IMR-90 (cell line): ENCODE data around the gene ITK. TPM values are rescaled to one million over a fixed set of nuclear protein-coding genes. Genes with fewer than 3 reads are reported as not detected.

Experiments used
- ATAC-seq: fragments of 200-7000 bp; cut with Tn5 transposase; 2 replicates; pipeline ENCODE4 v1.9.1; 2020; ENCODE audit warnings: low read depth, mild to moderate bottlenecking, moderate library complexity
- BruUV-seq: library from RNA; stranded (reverse); fragments of 400-500 nt; replicated peaks from 2 replicates; lab custom pipeline; 2021; lab: Mats Ljungman, UMichigan
- CTCF ChIA-PET: fragments of 300-600 bp; formaldehyde crosslinking; extraction: SDS; loops from one replicate; lab custom pipeline; 2021; ENCODE audit warnings: antibody characterized with exemption; lab: Yijun Ruan, JAX
- POLR2A ChIA-PET: fragments of 300-600 bp; sonication (Branson Sonifier 250); formaldehyde crosslinking; loops from one replicate; lab custom pipeline; 2022; ENCODE audit warnings: antibody characterized with exemption; ENCODE audit not compliant: unreplicated experiment; lab: Charles Lee
- DNase-seq: peaks from one replicate; pipeline ENCODE4 v3.0.0; 2013
- H2AFZ ChIP-seq: replicated peaks from 2 replicates; pipeline ENCODE3; 2013; ENCODE audit warnings: low read length, mild to moderate bottlenecking; ENCODE audit not compliant: poor library complexity
- H2AK5ac ChIP-seq: 2 replicates; pipeline ENCODE4 v1.6.1; 2013; ENCODE audit warnings: low read depth, low read length, inconsistent platforms
- H2AK9ac ChIP-seq: replicated peaks from 2 replicates; pipeline ENCODE3; 2013; ENCODE audit warnings: mild to moderate bottlenecking, low read depth, low read length, moderate library complexity; ENCODE audit not compliant: poor library complexity
- H2BK120ac ChIP-seq: 2 replicates; pipeline ENCODE4 v1.6.1; 2013; ENCODE audit warnings: low read depth, low read length, inconsistent platforms
- H2BK15ac ChIP-seq: 3 replicates; pipeline ENCODE4 v1.6.1; 2013; ENCODE audit warnings: low read depth, low read length, inconsistent platforms
- H2BK20ac ChIP-seq: 2 replicates; pipeline ENCODE4 v1.6.1; 2013; ENCODE audit warnings: low read depth, mild to moderate bottlenecking, inconsistent platforms, low read length, moderate library complexity
- H2BK5ac ChIP-seq: 2 replicates; pipeline ENCODE4 v1.6.1; 2013; ENCODE audit warnings: mild to moderate bottlenecking, low read depth, low read length, inconsistent platforms; ENCODE audit not compliant: poor library complexity, severe bottlenecking
- H3K14ac ChIP-seq: replicated peaks from 2 replicates; pipeline ENCODE4 v1.6.1; 2013; ENCODE audit warnings: low read depth, low read length, inconsistent platforms
- H3K18ac ChIP-seq: 2 replicates; pipeline ENCODE4 v1.6.1; 2013; ENCODE audit warnings: low read depth, low read length, control low read depth
- H3K23ac ChIP-seq: 2 replicates; pipeline ENCODE4 v1.6.1; 2013; ENCODE audit warnings: low read depth, low read length, inconsistent platforms
- H3K27ac ChIP-seq: 2 replicates; pipeline ENCODE4 v1.5.1; 2013; ENCODE audit warnings: mild to moderate bottlenecking, control low read depth, low read length; ENCODE audit not compliant: insufficient read depth
- H3K27me3 ChIP-seq: 2 replicates; pipeline ENCODE4 v1.6.1; 2013; ENCODE audit warnings: low read length; ENCODE audit not compliant: control insufficient read depth, insufficient read depth
- H3K36me3 ChIP-seq: 2 replicates; pipeline ENCODE4 v1.6.1; 2013; ENCODE audit warnings: low read length, mixed read lengths; ENCODE audit not compliant: control insufficient read depth, insufficient read depth
- H3K4ac ChIP-seq: 2 replicates; pipeline ENCODE4 v1.6.1; 2013; ENCODE audit warnings: low read depth, low read length, inconsistent platforms
- H3K4me1 ChIP-seq: 2 replicates; pipeline ENCODE4 v1.6.1; 2013; ENCODE audit warnings: low read length, mixed read lengths; ENCODE audit not compliant: control insufficient read depth, insufficient read depth
- H3K4me2 ChIP-seq: 2 replicates; pipeline ENCODE4 v1.6.1; 2013; ENCODE audit warnings: low read depth, mild to moderate bottlenecking, control low read depth, low read length, moderate library complexity
- H3K4me3 ChIP-seq: 2 replicates; pipeline ENCODE4 v1.5.1; 2013; ENCODE audit warnings: low read depth, mild to moderate bottlenecking, control low read depth, low read length, moderate library complexity; ENCODE audit not compliant: insufficient read depth
- H3K56ac ChIP-seq: 2 replicates; pipeline ENCODE4 v1.6.1; 2013; ENCODE audit warnings: low read length, inconsistent platforms; ENCODE audit not compliant: insufficient read depth; ENCODE audit errors: extremely low read depth
- H3K79me1 ChIP-seq, 2 experiments: 2 replicates each; pipeline ENCODE4 v1.6.1; 2013; ENCODE audit warnings: low read length in 2 of 2, inconsistent platforms in 1 of 2, low read depth in 1 of 2
- H3K9ac ChIP-seq: 2 replicates; pipeline ENCODE4 v1.6.1; 2013; ENCODE audit warnings: low read depth, low read length, control low read depth
- H3K9me1 ChIP-seq: 2 replicates; pipeline ENCODE4 v1.6.1; 2013; ENCODE audit warnings: low read length, inconsistent platforms; ENCODE audit not compliant: insufficient read depth
- H3K9me3 ChIP-seq: 2 replicates; pipeline ENCODE4 v1.6.1; 2013; ENCODE audit warnings: low read length; ENCODE audit not compliant: control insufficient read depth, insufficient read depth
- H4K20me1 ChIP-seq: 2 replicates; pipeline ENCODE4 v1.6.1; 2013; ENCODE audit warnings: low read length, inconsistent platforms; ENCODE audit not compliant: insufficient read depth
- H4K5ac ChIP-seq: 2 replicates; pipeline ENCODE4 v1.6.1; 2013; ENCODE audit warnings: mild to moderate bottlenecking, low read depth, low read length, control low read depth
- H4K8ac ChIP-seq, 2 experiments: 2 replicates each; pipeline ENCODE4 v1.6.1; 2013; ENCODE audit warnings: low read depth in 2 of 2, low read length in 2 of 2, control low read depth in 1 of 2, inconsistent platforms in 1 of 2
- H4K91ac ChIP-seq: 2 replicates; pipeline ENCODE4 v1.6.1; 2013; ENCODE audit warnings: low read depth, low read length, inconsistent platforms; ENCODE audit not compliant: insufficient read depth
- BHLHE40 ChIP-seq: fragments of 150-350 bp; IDR thresholded peaks from 2 replicates; pipeline ENCODE4 v1.6.1; 2016; ENCODE audit warnings: mild to moderate bottlenecking, low read depth, low read length
- FOS ChIP-seq: fragments of 150-350 bp; IDR thresholded peaks from 2 replicates; pipeline ENCODE4 v1.6.1; 2016; ENCODE audit warnings: low read depth, low read length
- MAFK ChIP-seq: IDR thresholded peaks from 2 replicates; pipeline ENCODE4 v1.6.1; 2012; ENCODE audit warnings: low read depth, low read length, improper control_type of control experiment
- MXI1 ChIP-seq: IDR thresholded peaks from 2 replicates; pipeline ENCODE4 v1.6.1; 2012; ENCODE audit warnings: low read depth, mild to moderate bottlenecking, low read length, moderate library complexity, borderline replicate concordance
- POLR2A ChIP-seq: IDR thresholded peaks from 2 replicates; pipeline ENCODE4 v1.6.1; 2012; ENCODE audit warnings: mild to moderate bottlenecking, low read depth, low read length
- RCOR1 ChIP-seq: IDR thresholded peaks from 2 replicates; pipeline ENCODE4 v1.6.1; 2012; ENCODE audit warnings: mild to moderate bottlenecking, low read length, improper control_type of control experiment; ENCODE audit not compliant: insufficient replicate concordance
- RFX5 ChIP-seq: IDR thresholded peaks from 2 replicates; pipeline ENCODE4 v1.8.0; 2012; ENCODE audit warnings: low read depth, mild to moderate bottlenecking, low read length, moderate library complexity
- SMC3 ChIP-seq: fragments of 150-350 bp; IDR thresholded peaks from 2 replicates; pipeline ENCODE4 v1.6.1; 2016; ENCODE audit warnings: low read depth, mild to moderate bottlenecking, antibody characterized with exemption, low read length, moderate library complexity
- WGBS, 2 experiments: methylation state at CpG; one replicate each; pipeline versions ENCODE4 v1.1.5 to v1.1.7; 2013; ENCODE audit warnings: missing lambda C conversion rate in 2 of 2; ENCODE audit not compliant: insufficient read length in 1 of 2; ENCODE audit errors: extremely low coverage in 2 of 2; 5-methylcytosine and 5-hydroxymethylcytosine counted together
- dilution Hi-C: fragments of 300-500 bp; cut with HindIII; formaldehyde crosslinking; loops from one replicate; pipeline ENCODE4 v1.14.3; 2018; ENCODE audit warnings: low sequenced_read_pairs; ENCODE audit not compliant: unreplicated experiment
- in situ Hi-C: fragments of 300-500 bp; cut with MboI; formaldehyde crosslinking; loops from 3 replicates; pipeline ENCODE4 v1.14.3; 2019; ENCODE audit warnings: low sequenced_read_pairs, inconsistent platforms, mixed read lengths
- intact Hi-C: fragments of 100-400 bp; cut with micrococcal nuclease; formaldehyde crosslinking; loops from 2 replicates; pipeline ENCODE4 v1.10.0; 2022
- polyA plus RNA-seq, 3 experiments: library from polyadenylated mRNA; depleted of rRNA; stranded (reverse); fragments of >200 nt; gene quantifications; 2 replicates each; pipeline ENCODE4 v1.2.3, GENCODE V29; 2012; ENCODE audit warnings: low replicate concordance in 1 of 3
- total RNA-seq: library from RNA; depleted of rRNA; stranded (reverse); fragments of >200 nt; gene quantifications from 2 replicates; pipeline ENCODE4 v1.2.3, GENCODE V29; 2012
- TF ChIP-seq, protein P1 (sequence below): conservative IDR thresholded peaks from 2 replicates; pipeline ENCODE4 v1.5.1; 2012; ENCODE audit warnings: mild to moderate bottlenecking, low read depth, low read length, improper control_type of control experiment

ITK gene
- total and polyA plus RNA-seq, 2 of the 4 experiments (the other 2 are of a cell fraction) = not detected

GRCh38 chr5:157267025-157267424 lies 86.4 kb downstream of the ITK start:
- Histone ChIP-seq H3K27me3 (peaks cover 20% of the 10 kb centered on the region), H3K36me3 (no peaks in the 10 kb centered on the region), H2AK5ac (no peak overlapping the region), H2BK120ac (no peak overlapping the region), H3K9me1 (no peaks in the 10 kb centered on the region), H2AFZ (no peak overlapping the region), H4K5ac (no peak overlapping the region), H3K56ac (no peak overlapping the region), H4K8ac (no peak overlapping the region), H3K4me1 (no peaks in the 10 kb centered on the region), H3K79me1 (no peaks in the 10 kb centered on the region), H4K91ac (no peak overlapping the region), H3K9ac (no peak overlapping the region), H3K4ac (no peak overlapping the region), H3K27ac (no peak overlapping the region), H3K9me3 (no peaks in the 10 kb centered on the region), H2BK15ac (no peak overlapping the region), H4K20me1 (no peaks in the 10 kb centered on the region), H2BK20ac (no peak overlapping the region), H2AK9ac (no peak overlapping the region), H3K18ac (no peak overlapping the region), H3K4me3 (no peak overlapping the region), H3K14ac (no peak overlapping the region), H3K4me2 (peak overlapping the region; percentile 69; the same call in 1 of the 2 replicates), H2BK5ac (no peak overlapping the region), H3K23ac (no peak overlapping the region)
- DNase-seq (no peak), ATAC-seq (no peak)
- POLR2A ChIA-PET = no interaction called here
- in situ Hi-C loops (no loop called here), dilution Hi-C loops (no loop called here), intact Hi-C loops (no loop called here)
- BruUV-seq = no TSS peak
- TF ChIP-seq MXI1 = no peak
- TF ChIP-seq MAFK = no peak
- TF ChIP-seq SMC3 = no peak
- TF ChIP-seq, protein P1, sequence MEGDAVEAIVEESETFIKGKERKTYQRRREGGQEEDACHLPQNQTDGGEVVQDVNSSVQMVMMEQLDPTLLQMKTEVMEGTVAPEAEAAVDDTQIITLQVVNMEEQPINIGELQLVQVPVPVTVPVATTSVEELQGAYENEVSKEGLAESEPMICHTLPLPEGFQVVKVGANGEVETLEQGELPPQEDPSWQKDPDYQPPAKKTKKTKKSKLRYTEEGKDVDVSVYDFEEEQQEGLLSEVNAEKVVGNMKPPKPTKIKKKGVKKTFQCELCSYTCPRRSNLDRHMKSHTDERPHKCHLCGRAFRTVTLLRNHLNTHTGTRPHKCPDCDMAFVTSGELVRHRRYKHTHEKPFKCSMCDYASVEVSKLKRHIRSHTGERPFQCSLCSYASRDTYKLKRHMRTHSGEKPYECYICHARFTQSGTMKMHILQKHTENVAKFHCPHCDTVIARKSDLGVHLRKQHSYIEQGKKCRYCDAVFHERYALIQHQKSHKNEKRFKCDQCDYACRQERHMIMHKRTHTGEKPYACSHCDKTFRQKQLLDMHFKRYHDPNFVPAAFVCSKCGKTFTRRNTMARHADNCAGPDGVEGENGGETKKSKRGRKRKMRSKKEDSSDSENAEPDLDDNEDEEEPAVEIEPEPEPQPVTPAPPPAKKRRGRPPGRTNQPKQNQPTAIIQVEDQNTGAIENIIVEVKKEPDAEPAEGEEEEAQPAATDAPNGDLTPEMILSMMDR = no peak
- TF ChIP-seq RCOR1 = no peak
- TF ChIP-seq POLR2A = no peak
- no peak for TF ChIP-seq BHLHE40
- TF ChIP-seq FOS = no peak
- TF ChIP-seq RFX5 = no peak
- no CpG with 5 or more reads among the region's 3 CpGs for WGBS, 2 experiments
- CTCF ChIA-PET = interaction anchor here (1.0 to 1.2 kb wide), 2 partner anchors 14 to 15 kb away, joined by 3 read pairs; no protein-coding TSS in a partner anchor
